Measurements from ENCODE around the gene RNF126. TPM values are rescaled to one million over a fixed set of nuclear protein-coding genes. Genes with fewer than 3 reads are reported as not detected.

RNF126 gene
- total RNA-seq, 2 donors from 2014 or later: 47.8 to 61.9 TPM

- no peaks in the 10 kb centered on the region for H3K27me3 ChIP-seq (replicated peaks; ENCODE audit: insufficient read depth)
- no peak overlapping the region for H3K4me3 ChIP-seq
- DNase-seq (ENCODE audit: low spot score) (no peak), ATAC-seq (ENCODE audit: insufficient number of reproducible peaks, low FRiP score, low read depth) (no peak)
- peaks cover under 1% of the 10 kb centered on the region for H3K36me3 ChIP-seq
- peaks cover 28 to 62% of the 10 kb centered on the region in 2 donors for H3K4me1 ChIP-seq (ENCODE audit: control insufficient read depth in 1 of 2, low read depth in 2 of 2)
- no peak overlapping the region for H3K27ac ChIP-seq
- no peak for TF ChIP-seq CTCF (IDR thresholded peaks at IDR 0.05)
- H3K9me3 ChIP-seq: no peaks in the 10 kb centered on the region
Measured at GRCh38 chr19:658916-659839, 3.8 kb downstream of the RNF126 start.

GRCh38 chr19:658059-658839, 4.8 kb downstream of the RNF126 start:
- Histone ChIP-seq H3K27me3 (replicated peaks; ENCODE audit: insufficient read depth) (no peaks in the 10 kb centered on the region), H3K4me3 (no peak overlapping the region), H3K36me3 (peaks cover 8% of the 10 kb centered on the region), H3K27ac (no peak overlapping the region), H3K4me1 (ENCODE audit: control insufficient read depth in 1 of 2, low read depth in 2 of 2) (peaks cover 24 to 53% of the 10 kb centered on the region in 2 donors), H3K9me3 (no peaks in the 10 kb centered on the region)
- ATAC-seq (ENCODE audit: insufficient number of reproducible peaks, low FRiP score, low read depth): no peak
- no peak for TF ChIP-seq CTCF (IDR thresholded peaks at IDR 0.05)
- no peak for DNase-seq (ENCODE audit: low spot score)

GRCh38 chr19:657611-658010, 5.4 kb downstream of the RNF126 start:
- peaks cover 10% of the 10 kb centered on the region for H3K36me3 ChIP-seq
- H3K4me3 ChIP-seq: no peak overlapping the region
- no peak for TF ChIP-seq CTCF (IDR thresholded peaks at IDR 0.05)
- DNase-seq (ENCODE audit: low spot score) (no peak), ATAC-seq (ENCODE audit: insufficient number of reproducible peaks, low FRiP score, low read depth) (no peak)
- no peaks in the 10 kb centered on the region for H3K27me3 ChIP-seq (replicated peaks; ENCODE audit: insufficient read depth)
- no peaks in the 10 kb centered on the region for H3K9me3 ChIP-seq
- H3K27ac ChIP-seq: no peak overlapping the region
- H3K4me1 ChIP-seq (ENCODE audit: control insufficient read depth in 1 of 2, low read depth in 2 of 2): peaks cover 24 to 53% of the 10 kb centered on the region in 2 donors

GRCh38 chr19:656751-657559, 6.1 kb downstream of the RNF126 start:
- no peak overlapping the region for H3K4me3 ChIP-seq
- H3K27me3 ChIP-seq (replicated peaks; ENCODE audit: insufficient read depth): no peaks in the 10 kb centered on the region
- DNase-seq (ENCODE audit: low spot score): no peak
- no peak for ATAC-seq (ENCODE audit: insufficient number of reproducible peaks, low FRiP score, low read depth)
- no peak for TF ChIP-seq CTCF (IDR thresholded peaks at IDR 0.05)
- H3K4me1 ChIP-seq (ENCODE audit: control insufficient read depth in 1 of 2, low read depth in 2 of 2): peaks cover 21 to 48% of the 10 kb centered on the region in 2 donors
- H3K27ac ChIP-seq: no peak overlapping the region
- H3K36me3 ChIP-seq: peaks cover 15% of the 10 kb centered on the region
- H3K9me3 ChIP-seq: no peaks in the 10 kb centered on the region
